GM10266 (cell line): ENCODE data around the gene C19orf25.
A peak's percentile ranks its signal among the peaks of the same experiment; 100 is the strongest.

Source experiments
- DNase-seq: peaks from one replicate; pipeline ENCODE4 v3.0.0; 2012; ENCODE audit errors: extremely low spot score
- TF ChIP-seq, protein P1 (sequence below): IDR thresholded peaks from 2 replicates; pipeline ENCODE4 v1.5.1; 2012; ENCODE audit warnings: mild to moderate bottlenecking, low read depth; ENCODE audit not compliant: control insufficient read depth, insufficient read depth; ENCODE audit errors: missing control alignments

The C19orf25 gene

DNA sequence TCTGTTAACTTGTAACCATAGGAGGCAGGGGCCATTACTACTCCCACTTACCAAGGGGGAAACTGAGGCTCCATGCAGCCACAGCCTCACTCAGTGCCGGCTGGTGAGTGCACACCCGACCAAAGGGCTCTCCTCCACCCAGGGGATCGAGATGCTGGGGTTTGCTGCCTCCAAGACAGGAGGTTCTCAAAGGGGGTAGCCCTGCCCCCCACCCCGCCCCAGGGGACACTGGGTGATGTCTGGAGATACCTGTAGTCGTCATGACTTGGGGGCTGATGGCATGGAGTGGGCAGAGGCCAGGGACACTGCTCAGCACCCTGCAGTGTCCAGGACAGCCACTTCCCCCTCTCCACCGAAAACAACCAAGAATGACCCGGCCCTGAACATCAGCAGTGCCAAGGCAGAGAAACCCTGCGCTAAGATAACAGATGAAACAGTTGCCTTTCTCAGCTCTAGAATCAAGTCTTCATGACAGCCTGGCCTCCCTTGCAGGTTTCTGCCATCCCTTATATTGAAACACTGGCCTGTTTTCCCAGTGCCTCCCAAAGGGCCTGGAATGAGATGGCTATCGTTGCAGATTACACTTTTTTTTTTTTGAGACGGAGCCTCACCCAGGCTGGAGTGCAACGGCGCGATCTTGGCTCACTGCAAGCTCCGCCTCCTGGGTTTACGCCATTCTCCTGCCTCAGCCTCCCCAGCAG lies 15.2 kb upstream of the C19orf25 start:
- TF ChIP-seq, protein P1, sequence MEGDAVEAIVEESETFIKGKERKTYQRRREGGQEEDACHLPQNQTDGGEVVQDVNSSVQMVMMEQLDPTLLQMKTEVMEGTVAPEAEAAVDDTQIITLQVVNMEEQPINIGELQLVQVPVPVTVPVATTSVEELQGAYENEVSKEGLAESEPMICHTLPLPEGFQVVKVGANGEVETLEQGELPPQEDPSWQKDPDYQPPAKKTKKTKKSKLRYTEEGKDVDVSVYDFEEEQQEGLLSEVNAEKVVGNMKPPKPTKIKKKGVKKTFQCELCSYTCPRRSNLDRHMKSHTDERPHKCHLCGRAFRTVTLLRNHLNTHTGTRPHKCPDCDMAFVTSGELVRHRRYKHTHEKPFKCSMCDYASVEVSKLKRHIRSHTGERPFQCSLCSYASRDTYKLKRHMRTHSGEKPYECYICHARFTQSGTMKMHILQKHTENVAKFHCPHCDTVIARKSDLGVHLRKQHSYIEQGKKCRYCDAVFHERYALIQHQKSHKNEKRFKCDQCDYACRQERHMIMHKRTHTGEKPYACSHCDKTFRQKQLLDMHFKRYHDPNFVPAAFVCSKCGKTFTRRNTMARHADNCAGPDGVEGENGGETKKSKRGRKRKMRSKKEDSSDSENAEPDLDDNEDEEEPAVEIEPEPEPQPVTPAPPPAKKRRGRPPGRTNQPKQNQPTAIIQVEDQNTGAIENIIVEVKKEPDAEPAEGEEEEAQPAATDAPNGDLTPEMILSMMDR = no peak
- no peak for DNase-seq

DNA sequence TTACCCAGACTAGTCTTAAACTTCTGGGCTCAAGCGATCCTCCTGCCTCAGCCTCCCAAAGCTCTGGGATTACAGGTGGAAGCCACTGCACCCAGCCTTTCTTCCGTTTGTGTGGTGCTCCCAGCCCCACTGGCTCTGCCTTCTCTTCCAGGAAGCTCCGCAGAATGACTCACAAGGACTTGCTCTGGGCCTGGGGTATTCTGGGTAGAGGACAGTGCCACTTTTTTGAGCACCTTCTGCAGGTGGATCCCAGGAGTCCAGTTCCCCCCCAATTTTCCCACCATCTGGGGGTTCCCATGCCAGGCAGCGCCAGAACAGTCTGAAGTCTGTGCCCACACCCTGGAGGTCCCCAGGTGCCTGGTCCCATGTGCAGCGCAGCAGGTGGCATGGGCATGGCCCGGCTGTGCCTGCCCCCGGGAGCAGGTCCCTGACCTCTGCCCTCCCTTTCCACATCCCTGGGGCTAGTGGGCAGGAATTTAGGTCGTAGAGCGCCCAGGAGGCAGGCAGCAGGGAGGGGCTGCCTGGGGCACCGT lies 13.5 kb upstream of the C19orf25 start:
- TF ChIP-seq, protein P1 = no peak
- no peak for DNase-seq

DNA sequence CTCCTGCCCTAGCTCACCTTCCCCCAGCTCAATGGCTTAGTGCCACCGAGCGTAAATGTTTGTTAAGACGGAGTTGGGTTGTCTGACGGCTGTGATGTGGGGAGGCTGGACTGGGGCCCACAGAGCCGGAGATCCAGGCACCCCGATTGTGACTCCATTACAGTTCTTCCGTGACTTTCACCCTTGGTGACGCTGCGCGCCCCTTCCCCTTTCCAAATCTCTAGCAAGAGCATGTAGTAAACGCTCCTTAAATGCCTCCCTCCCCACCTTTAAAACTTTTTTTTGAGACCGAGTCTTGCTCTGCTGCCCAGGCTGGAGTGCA lies 12.8 kb upstream of the C19orf25 start:
- no peak for DNase-seq
- TF ChIP-seq, protein P1 = no peak

DNA sequence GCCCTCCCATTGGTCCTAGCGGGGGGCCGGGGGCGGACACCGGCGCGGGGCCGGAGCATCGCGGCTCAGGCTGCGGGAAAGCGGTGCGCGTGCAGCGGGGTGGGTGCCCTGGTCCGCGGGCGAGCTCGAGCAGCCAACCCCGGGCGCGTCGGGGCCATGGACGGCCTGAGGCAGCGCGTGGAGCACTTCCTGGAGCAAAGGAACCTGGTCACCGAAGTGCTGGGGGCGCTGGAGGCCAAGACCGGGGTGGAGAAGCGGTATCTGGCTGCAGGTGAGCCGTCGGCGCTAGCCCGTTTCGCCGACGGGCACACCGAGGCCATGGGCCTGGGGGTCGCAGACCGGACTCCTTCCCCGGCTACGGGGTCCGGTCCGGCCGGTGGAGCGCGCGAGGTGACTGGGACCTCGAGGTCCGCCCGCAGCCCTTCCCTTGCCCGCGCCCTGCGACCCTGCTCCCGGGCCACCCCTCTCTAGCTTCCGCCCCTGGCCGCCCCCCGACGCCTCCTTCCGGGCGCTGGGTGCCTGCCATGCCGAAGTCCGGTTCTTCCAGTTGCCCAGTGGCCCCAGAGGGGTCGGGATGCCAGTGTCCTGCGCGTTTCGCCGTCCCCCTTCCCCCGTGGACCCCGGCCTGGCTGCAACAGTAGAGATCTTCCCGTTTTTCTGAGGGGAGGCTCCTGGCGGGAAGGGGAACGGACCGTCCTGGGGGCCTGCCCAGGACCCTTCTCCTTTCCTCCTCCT lies 12.3 kb upstream of the C19orf25 start, which contains the start of gene REEP6:
Gene REEP6 (plus strand): TSS at position 68 of the 735 bp plus-strand sequence. CDS start 89 bp downstream, at position 157.
- no peak for DNase-seq
- TF ChIP-seq, protein P1 = no peak

DNA sequence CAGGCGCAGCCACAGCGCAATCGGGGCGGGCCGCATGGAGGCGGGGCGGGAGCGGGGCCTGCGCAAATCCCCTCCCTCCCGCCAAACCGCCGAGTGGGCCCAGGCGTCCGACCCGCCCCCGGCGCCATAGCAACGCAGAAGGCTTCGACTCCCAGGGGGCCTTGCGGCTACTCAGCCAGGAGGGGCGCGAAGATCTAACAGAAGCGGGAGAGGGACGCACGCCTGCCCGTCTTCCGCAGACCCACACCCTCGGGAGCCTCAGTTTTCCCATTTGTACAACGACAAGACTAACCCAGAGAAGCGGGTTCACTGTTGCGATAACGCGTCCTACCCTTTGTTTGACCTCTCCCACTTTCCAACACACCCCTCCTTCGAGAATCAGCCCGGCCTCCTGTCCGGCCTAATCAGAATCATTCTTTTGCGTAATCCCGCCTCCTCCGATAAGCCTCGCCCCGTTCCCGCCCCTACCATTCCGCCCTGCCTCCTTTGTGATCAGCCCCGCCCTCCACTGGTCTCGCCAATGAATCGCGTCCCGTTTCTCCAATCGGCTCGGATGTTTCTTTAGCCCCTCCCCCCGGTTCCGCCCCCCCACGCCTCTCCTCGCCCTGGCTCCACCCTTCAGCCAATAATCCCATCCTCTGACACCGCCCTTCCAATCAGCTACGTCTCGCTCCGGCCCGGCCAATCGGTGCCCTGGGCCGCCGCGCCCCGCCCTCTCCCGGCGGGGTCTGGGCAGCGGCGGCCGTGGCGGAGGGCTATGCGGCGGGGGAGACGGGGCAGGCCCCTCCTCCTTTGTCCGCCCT lies 11.5 kb upstream of the C19orf25 start, which contains the start of gene PCSK4:
Gene PCSK4 (minus strand): TSS at position 40 of the 803 bp plus-strand sequence. CDS start 4 bp downstream, at position 36.
- peak; percentile 99 for DNase-seq
- TF ChIP-seq, protein P1 = no peak

DNA sequence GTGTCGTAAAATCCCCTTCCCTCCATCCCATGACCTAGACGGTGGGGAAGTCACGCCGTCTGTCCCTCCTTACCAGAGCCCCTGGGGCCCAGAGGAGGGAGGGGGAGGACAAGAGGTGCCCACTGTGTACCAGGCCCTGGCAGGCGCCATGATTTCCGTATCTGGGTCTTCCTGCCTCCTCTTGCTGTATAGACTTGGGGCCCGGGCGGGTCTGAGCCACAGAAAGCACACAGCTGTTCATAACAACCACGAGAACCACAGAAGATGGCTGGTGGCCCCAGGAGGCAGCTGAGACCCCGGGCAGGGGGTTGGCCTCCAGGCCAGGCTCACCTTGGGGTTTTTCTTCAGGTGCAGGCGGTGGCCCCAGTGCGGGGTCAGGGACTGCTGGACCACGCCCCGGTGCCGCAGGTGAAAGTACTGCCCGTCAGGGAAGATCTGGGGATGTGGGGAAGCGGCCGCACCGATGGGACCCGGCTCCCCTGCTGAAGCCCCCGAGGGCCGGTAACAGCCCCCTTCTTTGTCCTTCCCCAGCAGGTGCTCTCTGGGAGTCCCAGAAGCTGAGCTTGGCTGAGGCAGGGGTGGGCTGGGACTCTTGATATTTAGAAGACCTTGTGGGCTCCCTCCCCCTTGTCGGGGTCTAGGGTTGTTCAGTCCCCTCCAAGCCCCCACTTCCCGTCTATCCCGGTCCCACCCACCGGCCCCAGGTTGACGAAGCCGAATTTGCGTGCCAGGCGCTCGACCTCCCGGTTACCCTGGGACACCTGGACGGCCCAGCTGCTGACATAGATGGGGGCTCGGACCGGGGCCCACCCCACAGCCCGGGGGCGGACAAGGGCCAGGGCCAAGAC lies 10.7 kb upstream of the C19orf25 start:
- DNase-seq = no peak
- TF ChIP-seq, protein P1 = no peak
